ENCODE measurements around the gene IL3. TPM values are rescaled to one million over a fixed set of nuclear protein-coding genes. Genes with fewer than 3 reads are reported as not detected.

IL3 gene
- total RNA-seq, 1 experiment from 2014 or later = not detected

GRCh38 chr5:132059696-132060500 is 557 bp upstream of the IL3 start:
- Mint-ChIP-seq H3K27me3 (ENCODE audit: low read depth) (no peaks in the 10 kb centered on the region), H3K27ac (no peak overlapping the region), H3K36me3 (no peaks in the 10 kb centered on the region), H3K9me3 (no peaks in the 10 kb centered on the region), H3K4me1 (peaks cover 12% of the 10 kb centered on the region), H3K4me3 (no peak overlapping the region)
- ATAC-seq (no peak), DNase-seq (ENCODE audit: low spot score) (no peak)
- ChIA-PET POLR2A (no interaction called here), CTCF (no interaction called here)
- TF ChIP-seq ZNF671 (CRISPR knock-in tag; IDR thresholded peaks at IDR 0.05) = no peak
- no peak for TF ChIP-seq MYBL2 (CRISPR knock-in tag; IDR thresholded peaks at IDR 0.05)
- TF ChIP-seq, protein P1, sequence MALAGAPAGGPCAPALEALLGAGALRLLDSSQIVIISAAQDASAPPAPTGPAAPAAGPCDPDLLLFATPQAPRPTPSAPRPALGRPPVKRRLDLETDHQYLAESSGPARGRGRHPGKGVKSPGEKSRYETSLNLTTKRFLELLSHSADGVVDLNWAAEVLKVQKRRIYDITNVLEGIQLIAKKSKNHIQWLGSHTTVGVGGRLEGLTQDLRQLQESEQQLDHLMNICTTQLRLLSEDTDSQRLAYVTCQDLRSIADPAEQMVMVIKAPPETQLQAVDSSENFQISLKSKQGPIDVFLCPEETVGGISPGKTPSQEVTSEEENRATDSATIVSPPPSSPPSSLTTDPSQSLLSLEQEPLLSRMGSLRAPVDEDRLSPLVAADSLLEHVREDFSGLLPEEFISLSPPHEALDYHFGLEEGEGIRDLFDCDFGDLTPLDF (CRISPR knock-in tag; IDR thresholded peaks at IDR 0.05) = no peak
- TF ChIP-seq JAZF1 (CRISPR knock-in tag; IDR thresholded peaks at IDR 0.05) = no peak
- TF ChIP-seq NR3C1 (CRISPR knock-in tag; conservative IDR thresholded peaks at IDR 0.05; ENCODE audit: low read depth) = no peak
- TF ChIP-seq ZNF138 (CRISPR knock-in tag; conservative IDR thresholded peaks at IDR 0.05) = no peak
- no peak for TF ChIP-seq ETV6 (CRISPR knock-in tag; IDR thresholded peaks at IDR 0.05)
- no peak for TF ChIP-seq GABPB1 (CRISPR knock-in tag; IDR thresholded peaks at IDR 0.05)
- TF ChIP-seq EMX1 (CRISPR knock-in tag; IDR thresholded peaks at IDR 0.05) = no peak
- TF ChIP-seq, protein P2, sequence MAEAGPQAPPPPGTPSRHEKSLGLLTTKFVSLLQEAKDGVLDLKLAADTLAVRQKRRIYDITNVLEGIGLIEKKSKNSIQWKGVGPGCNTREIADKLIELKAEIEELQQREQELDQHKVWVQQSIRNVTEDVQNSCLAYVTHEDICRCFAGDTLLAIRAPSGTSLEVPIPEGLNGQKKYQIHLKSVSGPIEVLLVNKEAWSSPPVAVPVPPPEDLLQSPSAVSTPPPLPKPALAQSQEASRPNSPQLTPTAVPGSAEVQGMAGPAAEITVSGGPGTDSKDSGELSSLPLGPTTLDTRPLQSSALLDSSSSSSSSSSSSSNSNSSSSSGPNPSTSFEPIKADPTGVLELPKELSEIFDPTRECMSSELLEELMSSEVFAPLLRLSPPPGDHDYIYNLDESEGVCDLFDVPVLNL (CRISPR knock-in tag; IDR thresholded peaks at IDR 0.05; ENCODE audit: borderline replicate concordance, low read depth) = no peak
- TF ChIP-seq ZNF512 (CRISPR knock-in tag; IDR thresholded peaks at IDR 0.05; ENCODE audit: borderline replicate concordance) = no peak
- no peak for TF ChIP-seq FOXJ3 (CRISPR knock-in tag; IDR thresholded peaks at IDR 0.05; ENCODE audit: borderline replicate concordance)
- no peak for TF ChIP-seq MLX (CRISPR knock-in tag; IDR thresholded peaks at IDR 0.05)
- TF ChIP-seq, protein P3, sequence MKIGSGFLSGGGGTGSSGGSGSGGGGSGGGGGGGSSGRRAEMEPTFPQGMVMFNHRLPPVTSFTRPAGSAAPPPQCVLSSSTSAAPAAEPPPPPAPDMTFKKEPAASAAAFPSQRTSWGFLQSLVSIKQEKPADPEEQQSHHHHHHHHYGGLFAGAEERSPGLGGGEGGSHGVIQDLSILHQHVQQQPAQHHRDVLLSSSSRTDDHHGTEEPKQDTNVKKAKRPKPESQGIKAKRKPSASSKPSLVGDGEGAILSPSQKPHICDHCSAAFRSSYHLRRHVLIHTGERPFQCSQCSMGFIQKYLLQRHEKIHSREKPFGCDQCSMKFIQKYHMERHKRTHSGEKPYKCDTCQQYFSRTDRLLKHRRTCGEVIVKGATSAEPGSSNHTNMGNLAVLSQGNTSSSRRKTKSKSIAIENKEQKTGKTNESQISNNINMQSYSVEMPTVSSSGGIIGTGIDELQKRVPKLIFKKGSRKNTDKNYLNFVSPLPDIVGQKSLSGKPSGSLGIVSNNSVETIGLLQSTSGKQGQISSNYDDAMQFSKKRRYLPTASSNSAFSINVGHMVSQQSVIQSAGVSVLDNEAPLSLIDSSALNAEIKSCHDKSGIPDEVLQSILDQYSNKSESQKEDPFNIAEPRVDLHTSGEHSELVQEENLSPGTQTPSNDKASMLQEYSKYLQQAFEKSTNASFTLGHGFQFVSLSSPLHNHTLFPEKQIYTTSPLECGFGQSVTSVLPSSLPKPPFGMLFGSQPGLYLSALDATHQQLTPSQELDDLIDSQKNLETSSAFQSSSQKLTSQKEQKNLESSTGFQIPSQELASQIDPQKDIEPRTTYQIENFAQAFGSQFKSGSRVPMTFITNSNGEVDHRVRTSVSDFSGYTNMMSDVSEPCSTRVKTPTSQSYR (CRISPR knock-in tag; IDR thresholded peaks at IDR 0.05) = no peak
- TF ChIP-seq TEAD4 (CRISPR knock-in tag; IDR thresholded peaks at IDR 0.05) = no peak
- TF ChIP-seq ZNF532 (CRISPR knock-in tag; IDR thresholded peaks at IDR 0.05; ENCODE audit: borderline replicate concordance) = no peak

All from WTC11 (cell line).